Measurements from ENCODE around the gene WTIP.
"Not testable (repeated sequence)": the region's sequence is repeated elsewhere in the genome, so short reads cannot be mapped to it uniquely, and the experiment has no call there.

WTIP gene

DNA sequence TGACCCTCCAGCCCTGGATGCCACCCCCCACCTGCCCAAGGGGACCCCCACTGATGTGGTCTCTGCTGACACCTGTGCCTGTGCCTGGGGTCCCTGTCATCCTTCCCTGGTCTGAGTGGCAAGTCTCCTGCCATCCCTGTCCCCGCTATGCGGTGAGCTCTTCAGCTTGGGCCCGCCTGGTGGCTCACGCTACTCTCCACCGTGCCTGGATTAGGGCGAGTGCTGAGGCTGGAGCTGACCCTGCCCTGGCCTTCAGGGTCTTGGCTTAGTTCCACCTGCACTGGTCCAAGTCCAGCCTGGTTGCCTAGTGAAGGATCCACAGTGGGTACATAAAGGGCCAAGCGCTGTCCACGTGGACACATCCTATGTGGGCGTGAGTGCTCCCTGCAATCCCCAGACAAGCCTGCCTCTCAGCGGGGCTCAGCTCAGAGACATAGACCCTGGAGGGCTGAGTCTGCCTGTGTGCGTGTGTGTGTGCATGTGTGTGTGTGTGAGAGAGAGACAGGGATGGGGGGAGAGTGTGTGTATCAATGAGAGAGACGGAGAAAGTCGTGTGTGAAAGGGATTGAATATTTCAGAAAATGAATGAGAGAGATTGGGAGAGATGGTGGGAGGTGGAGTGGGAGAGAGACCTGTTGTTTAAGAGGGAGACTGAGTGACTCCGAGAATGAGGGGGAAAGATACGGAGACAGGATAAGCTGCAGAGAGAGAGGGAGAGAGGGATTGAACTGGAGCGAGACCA is 22.1 kb downstream of the WTIP start:
- DNase-seq (ENCODE audit: low read depth), result no peak

DNA sequence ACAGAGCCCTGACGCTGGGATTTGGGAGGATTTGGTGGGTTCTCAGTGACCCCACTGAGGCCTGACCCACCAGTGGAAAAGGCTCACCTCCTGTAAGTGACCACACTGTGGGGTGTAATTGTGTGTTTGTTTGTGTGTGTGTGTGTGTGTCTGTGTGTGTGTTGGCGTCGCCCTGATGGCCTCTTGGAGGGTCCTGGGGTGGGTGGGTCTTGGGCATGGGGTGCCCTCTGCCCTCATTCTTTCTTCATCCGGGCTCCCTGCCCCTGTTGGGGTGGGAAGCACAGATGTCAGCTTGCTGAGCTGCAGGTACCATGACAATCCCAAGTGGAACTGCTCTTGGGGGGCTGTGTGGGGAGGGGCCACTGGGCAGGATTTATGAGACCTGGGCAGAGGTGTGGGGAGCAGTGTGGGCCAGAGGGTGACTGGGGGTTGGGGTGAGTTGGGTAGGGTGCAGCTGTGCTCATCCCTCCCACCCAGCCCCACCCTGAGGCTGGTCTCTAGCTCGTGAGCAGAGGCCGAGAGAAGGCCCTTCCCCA is 22.8 kb downstream of the WTIP start:
- no peak for DNase-seq (ENCODE audit: low read depth)

DNA sequence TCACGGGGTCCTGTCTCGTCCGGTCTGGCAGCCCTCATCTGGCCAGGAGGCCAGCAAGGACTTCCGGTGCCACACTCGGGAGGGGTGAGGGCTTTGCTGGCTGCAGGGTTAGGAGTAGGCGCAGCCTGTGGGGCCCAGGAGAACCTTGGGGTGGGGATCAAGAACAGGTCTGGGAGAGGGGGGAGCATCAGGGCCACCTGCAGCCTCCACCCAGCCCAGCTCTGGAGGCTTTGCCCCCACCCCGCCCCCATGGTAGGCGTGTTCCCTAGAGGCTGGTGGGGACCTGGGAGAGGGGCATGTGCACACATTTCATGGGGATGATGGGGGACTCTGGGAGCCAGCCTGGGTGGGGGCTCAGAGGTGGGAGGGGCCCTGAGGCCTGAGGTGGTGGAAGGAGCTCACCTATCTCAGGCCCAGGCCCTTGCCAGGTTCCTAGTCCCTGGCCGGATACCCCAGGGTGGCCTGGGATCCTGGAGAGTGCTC is 23.3 kb downstream of the WTIP start:
- no peak for DNase-seq (ENCODE audit: low read depth)

DNA sequence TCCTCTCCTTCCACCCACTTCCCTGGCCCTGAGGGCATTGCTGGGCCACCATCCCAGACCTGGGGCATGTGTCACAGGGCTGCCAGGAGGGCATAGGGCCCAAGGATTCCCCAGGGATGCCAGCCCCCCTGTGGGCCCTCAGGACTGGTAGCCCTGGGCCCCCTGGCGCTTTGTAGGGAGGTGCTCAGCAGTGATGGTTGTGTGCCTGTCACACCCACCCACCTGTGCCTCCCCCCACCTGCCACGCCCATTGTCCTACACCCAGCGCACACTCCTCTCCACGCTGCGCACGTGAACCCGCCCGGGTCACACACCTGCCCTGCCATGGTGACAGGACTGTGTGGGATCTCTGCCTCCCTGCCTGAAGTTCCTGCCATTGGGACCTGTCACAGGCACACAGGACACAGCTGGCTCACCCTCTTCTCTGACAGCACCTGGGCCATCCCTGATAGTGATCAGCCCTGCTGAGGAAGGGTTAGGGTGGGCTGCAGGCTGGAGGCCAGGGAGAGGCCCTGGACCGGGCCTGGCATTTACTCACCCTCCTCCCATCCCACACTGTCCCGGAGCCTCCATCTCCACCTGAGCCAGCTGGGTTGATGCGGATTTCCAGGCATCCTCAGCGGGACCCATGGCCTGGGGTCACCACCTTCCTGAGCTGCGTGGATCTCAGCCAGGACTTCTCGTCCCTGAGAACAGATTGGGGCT is 23.9 kb downstream of the WTIP start:
- DNase-seq (ENCODE audit: low read depth), result no peak

GRCh38 chr19:34506026-34506370 is 24.4 kb downstream of the WTIP start:
- no peak for DNase-seq (ENCODE audit: low read depth)

- DNase-seq (ENCODE audit: low read depth), result no peak
Measured at GRCh38 chr19:34507414-34508067, 26.0 kb downstream of the WTIP start.

- DNase-seq (ENCODE audit: low read depth), result no peak
Measured at GRCh38 chr19:34508540-34508939, 27.0 kb downstream of the WTIP start.

DNA sequence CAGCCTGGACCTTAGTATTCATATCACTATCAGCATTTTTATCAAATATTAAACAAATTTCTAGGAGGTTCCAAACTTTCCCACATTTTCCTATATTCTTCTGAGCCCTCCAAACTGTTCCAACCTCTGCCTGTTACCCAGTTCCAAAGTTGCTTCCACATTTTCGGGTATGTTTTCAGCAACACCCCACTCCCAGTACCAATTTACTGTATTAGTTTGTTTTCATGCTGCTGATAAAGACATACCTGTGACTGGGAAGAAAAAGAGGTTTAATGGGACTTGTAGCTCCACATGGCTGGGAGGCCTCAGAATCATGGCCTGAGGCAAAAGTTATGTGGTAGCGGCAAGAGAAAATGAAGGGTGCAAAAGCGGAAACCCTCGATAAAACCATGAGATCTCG is 29.3 kb downstream of the WTIP start:
- not testable (repeated sequence) for DNase-seq (ENCODE audit: low read depth)

DNA sequence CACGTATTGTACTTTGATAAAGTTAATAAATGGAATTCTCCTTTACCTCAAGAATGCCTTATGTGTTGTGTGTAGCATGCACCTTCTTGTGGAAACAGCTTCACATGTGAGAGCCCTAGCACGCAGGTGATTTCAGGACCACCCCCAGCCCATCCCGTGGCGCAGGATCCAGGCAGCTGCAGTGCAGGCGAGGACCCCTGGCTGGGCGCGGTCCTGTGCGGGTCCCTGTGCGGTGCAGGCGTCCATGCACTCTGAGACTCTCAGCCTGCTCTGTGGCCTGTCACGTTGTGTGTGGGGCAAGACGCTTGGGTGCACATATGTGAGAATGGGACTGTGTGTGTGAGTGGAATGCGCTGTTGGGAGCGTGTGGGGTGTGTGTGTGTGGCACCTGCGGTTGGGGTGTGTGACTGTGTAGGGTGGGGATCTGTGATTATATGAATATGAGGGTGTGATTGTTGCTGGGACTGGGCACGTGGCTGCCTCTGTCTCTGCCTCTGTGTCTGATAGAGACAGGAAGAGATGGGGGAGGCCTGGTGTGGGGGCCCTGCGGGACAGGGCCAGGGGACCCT is 30.8 kb downstream of the WTIP start:
- no peak for DNase-seq (ENCODE audit: low read depth)

- DNase-seq (ENCODE audit: low read depth), result no peak
Measured at GRCh38 chr19:34513767-34514166, 32.2 kb downstream of the WTIP start.

DNA sequence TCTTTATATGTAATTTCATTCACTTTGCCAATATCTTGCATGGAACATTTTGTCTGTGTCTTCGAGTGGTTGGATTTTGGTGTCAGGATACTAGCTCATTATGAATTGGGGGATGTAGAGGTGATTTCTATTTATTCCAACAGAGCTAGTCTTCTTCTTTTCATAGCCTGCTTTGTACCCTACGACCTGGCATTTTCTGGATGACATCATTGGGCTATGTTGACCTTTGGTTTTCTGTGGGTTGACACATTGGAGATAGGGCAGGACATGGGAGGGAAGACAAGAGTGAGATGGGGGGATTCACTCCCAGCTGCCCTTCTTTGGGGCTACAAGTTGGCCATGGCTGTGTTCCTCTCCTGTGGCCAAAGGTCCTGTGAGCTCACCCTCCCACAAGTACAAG is 38.0 kb downstream of the WTIP start:
- no peak for DNase-seq (ENCODE audit: low read depth)

DNA sequence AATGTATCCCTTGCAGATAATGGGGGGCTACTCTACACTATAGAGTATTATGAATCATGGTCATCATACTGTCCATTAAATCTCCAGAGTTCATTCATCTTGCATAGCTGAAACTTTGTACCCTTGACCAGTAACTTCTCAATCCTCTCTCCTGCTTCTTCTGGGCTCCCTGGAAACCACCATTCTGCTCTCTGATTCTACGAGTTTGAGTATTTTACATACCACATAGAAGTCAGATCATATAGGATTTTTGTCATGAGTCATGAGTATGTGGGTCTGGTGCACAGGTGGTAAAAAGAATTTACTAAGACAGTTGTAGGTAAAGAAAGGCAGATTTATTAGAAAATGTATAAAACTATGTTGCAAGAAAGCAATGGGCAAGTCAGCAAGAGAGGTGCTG is 41.9 kb downstream of the WTIP start:
- no peak for DNase-seq (ENCODE audit: low read depth)

GRCh38 chr19:34525001-34525400 is 43.4 kb downstream of the WTIP start:
- no peak for DNase-seq (ENCODE audit: low read depth)

- no peak for DNase-seq (ENCODE audit: low read depth)
Measured at GRCh38 chr19:34534206-34534605, 52.6 kb downstream of the WTIP start.

- DNase-seq (ENCODE audit: low read depth), result no peak
Measured at GRCh38 chr19:34539396-34539795, 57.8 kb downstream of the WTIP start.

- no peak for DNase-seq (ENCODE audit: low read depth)
Measured at GRCh38 chr19:34540811-34541557, 59.4 kb downstream of the WTIP start.

GRCh38 chr19:34549833-34550232 is 68.3 kb downstream of the WTIP start:
- DNase-seq (ENCODE audit: low read depth), result no peak

DNA sequence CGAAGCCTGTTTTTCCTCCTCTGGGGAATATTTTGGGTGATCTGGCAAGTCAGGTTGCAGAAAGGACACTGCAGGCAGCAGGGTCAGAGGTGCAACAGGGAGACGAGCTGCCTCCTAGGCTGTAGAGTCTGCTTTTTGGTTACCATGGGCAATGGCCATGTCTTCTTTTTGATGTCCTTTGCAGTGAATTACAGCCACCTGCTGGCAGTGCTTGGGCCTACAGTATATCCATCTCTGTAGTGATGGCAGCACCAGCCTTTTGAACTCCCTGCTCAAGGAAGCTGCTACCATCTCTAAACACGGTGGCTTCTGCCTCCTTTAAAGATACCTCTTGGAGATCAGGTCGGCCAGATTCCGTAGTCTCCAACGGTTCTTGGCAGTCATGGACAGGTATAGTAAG is 73.9 kb downstream of the WTIP start:
- no peak for DNase-seq (ENCODE audit: low read depth)

DNA sequence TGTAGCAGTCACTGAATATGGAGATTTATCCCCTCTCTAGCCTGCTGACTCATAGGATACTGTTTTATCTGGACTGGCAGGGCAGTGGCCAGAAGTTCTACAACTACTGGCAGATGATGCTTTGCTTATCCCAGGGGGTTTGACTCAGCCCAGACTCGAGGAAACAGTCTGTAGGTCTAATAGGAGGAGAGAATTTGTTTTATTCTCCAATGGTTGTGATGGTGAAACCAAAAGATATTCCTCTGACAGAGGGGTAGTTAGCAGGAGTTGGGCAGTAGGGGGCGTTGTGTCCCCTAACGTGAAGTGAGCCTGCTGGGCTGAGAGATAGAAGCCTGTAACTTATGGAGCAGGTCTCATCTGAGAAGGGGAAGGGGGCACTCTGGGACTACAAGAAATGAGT is 74.9 kb downstream of the WTIP start:
- DNase-seq (ENCODE audit: low read depth), result no peak

DNA sequence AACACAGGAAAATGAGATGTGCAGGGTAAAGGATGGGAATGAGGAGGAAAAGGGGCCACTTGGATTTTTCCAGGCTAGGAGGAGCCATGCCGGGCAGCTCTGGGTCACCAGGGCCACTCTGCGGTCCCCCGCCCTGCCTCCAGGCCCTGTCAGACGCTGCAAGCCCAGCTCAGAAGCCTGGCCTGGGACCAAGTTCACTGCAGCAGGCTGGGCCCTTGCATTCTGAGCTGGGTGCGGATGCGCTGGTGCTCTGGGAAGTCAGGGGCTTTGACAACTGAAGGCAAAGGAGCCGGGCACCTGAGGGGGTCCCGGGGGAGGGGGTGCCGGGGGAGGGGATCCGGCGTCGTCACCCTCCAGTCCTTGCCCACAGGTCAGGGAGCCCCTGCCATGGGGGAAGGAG is 77.5 kb downstream of the WTIP start:
- DNase-seq (ENCODE audit: low read depth), result no peak

GRCh38 chr19:34560229-34560628 is 78.7 kb downstream of the WTIP start:
- no peak for DNase-seq (ENCODE audit: low read depth)

Measured in T-helper 22 cell (primary cell).